Pancreas (tissue), 10 donors: ENCODE measurements around the gene UBR2. TPM values are rescaled to one million over a fixed set of nuclear protein-coding genes. Genes with fewer than 3 reads are reported as not detected.
"Not testable (repeated sequence)": the region's sequence is repeated elsewhere in the genome, so short reads cannot be mapped to it uniquely, and the experiment has no call there.

Experiments
- ATAC-seq, 4 donors: fragments of 200-7000 bp; cut with Tn5 transposase; one replicate each; pipeline versions ENCODE4 v1.8.0 to v1.9.1; 2020; ENCODE audit warnings: mild to moderate bottlenecking in 4 of 4, moderate library complexity in 4 of 4
- DNase-seq, 6 donors: peaks; one replicate each; pipeline ENCODE4 v3.0.0-alpha.2; 2020
- FAIRE-seq: peaks from 2 replicates; lab custom pipeline; 2012; peaks lifted over from hg19 to GRCh38; lab: Jason Lieb, UNC
- H3K27ac ChIP-seq, 4 donors: fragments of 200-600 bp; sonication (generic); 1 replicate in 3 of 4; 2 replicates in 1 of 4; pipeline versions ENCODE4 v1.5.0 to v1.8.0; 2020
- H3K27me3 ChIP-seq, 4 donors: fragments of 200-600 bp; one replicate each; pipeline ENCODE4 v1.8.0; 2021
- H3K36me3 ChIP-seq, 3 donors: fragments of 200-600 bp; sonication (generic) in 1 of 3; one replicate each; pipeline versions ENCODE4 v1.5.0 to v1.8.0; 2020 to 2021
- H3K4me1 ChIP-seq, 3 donors: fragments of 200-600 bp; one replicate each; pipeline ENCODE4 v1.8.0; 2021
- H3K4me3 ChIP-seq, 4 donors: fragments of 200-600 bp; sonication (generic) in 2 of 4; one replicate each; pipeline versions ENCODE4 v1.5.0 to v1.8.0; 2020 to 2021
- H3K9me3 ChIP-seq, 4 donors: fragments of 200-600 bp; one replicate each; pipeline ENCODE4 v1.8.0; 2021
- CTCF ChIP-seq, 4 donors: fragments of 200-600 bp; sonication (generic) in 3 of 4; IDR thresholded peaks; one replicate each; pipeline versions ENCODE4 v1.5.0 to v1.8.0; 2021; ENCODE audit warnings: antibody characterized with exemption in 4 of 4
- WGBS, 2 donors: extraction: QIAGEN DNeasy Blood & Tissue Kit; methylation state at CpG; one replicate each; pipeline ENCODE4 v1.1.7; 2013; 5-methylcytosine and 5-hydroxymethylcytosine counted together
- intact Hi-C, 3 donors: fragments of 100-400 bp; cut with DNase I; formaldehyde crosslinking; loops; one replicate each; pipeline versions ENCODE4 v1.11.1 to v1.14.2; 2022
- polyA plus RNA-seq, 2 donors: library from polyadenylated mRNA; stranded (reverse); fragments of 200-250 nt; gene quantifications; one replicate each; pipeline ENCODE4 v1.2.3, GENCODE V29; 2013
- total RNA-seq, 6 donors: library from RNA; stranded (reverse); fragmentation: NEBNext Ultra II Directional in 4 of 6; extraction: Animal tissue kit (Norgen Biotek cat#: 25700) in 4 of 6; gene quantifications; one replicate each; pipeline versions ENCODE4 v1.2.1 to v1.2.4, GENCODE V29; 2021 to 2023
- donor health status: healthy with polysubstance abuse.
- donor health status: DM: no; HTN: no; CAD: no; lungs with moderate emphysema.
- donor health status: DM: no; HTN: no; CAD: no.
- donor health status: control.
- donor health status: control.
- donor health status: Bipolar disorder and iron deficiency.
- donor health status: DM: yes; HTN: yes; CAD: no.
- donor health status: DM: no; HTN: no; CAD: no.
- donor health status: DM: no; HTN: no; CAD: no.
- donor health status: DM: yes; HTN: yes; CAD: no.

Gene UBR2
- total and polyA plus RNA-seq, 8 donors = 9.4 to 22.0 (median 17.9) TPM

DNA sequence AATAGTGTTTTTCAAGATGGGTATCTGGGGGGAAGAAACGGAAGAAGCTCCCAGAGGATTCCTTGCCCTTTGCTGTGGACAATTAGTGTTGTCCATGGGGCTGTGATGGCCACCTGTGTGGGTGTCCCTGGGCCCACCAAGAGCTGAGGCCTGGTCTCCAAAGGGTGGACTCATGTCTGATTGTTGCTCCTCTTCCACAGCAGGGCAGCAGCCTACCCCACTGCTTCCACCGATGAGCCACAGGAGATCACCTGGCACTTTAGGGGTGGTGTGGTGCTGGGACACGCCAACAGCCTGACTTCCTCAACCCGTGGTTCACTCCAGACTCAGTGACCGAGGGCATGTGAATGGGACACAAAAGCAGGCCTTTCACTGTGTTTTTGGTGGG lies 133.4 kb downstream of the UBR2 start:
- FAIRE-seq (no peak), DNase-seq (no peak), ATAC-seq (peak in 1 of 4 donors; percentile 8)
- H3K27ac ChIP-seq = no peak overlapping the region
- no peaks in the 10 kb centered on the region for H3K4me1 ChIP-seq
- no peak for TF ChIP-seq CTCF (IDR thresholded peaks at IDR 0.05)
- no peaks in the 10 kb centered on the region for H3K27me3 ChIP-seq
- WGBS, 2 donors = 84% methylated on average over 5 of the region's 5 CpGs
- no peaks in the 10 kb centered on the region for H3K9me3 ChIP-seq
- no peak overlapping the region for H3K4me3 ChIP-seq
- intact Hi-C loops = no loop called here
- H3K36me3 ChIP-seq = peaks cover 0 to 11% (median 0%) of the 10 kb centered on the region in 3 donors

- Histone ChIP-seq H3K27me3 (no peaks in the 10 kb centered on the region), H3K36me3 (peaks cover 0 to 1% (median 0%) of the 10 kb centered on the region in 3 donors), H3K4me1 (no peaks in the 10 kb centered on the region), H3K9me3 (no peaks in the 10 kb centered on the region), H3K27ac (no peak overlapping the region), H3K4me3 (no peak overlapping the region)
- FAIRE-seq = no peak
- TF ChIP-seq CTCF (IDR thresholded peaks at IDR 0.05) = no peak
- DNase-seq = no peak
- intact Hi-C loops = no loop called here
- 76 to 80% methylated on average over 13 of the region's 13 CpGs for WGBS, 2 donors
- ATAC-seq = no peak
Measured at GRCh38 chr6:42698217-42698616, 134.4 kb downstream of the UBR2 start.

- no peak overlapping the region for H3K4me3 ChIP-seq
- no peak overlapping the region for H3K27ac ChIP-seq
- intact Hi-C loops = no loop called here
- 41 to 86% methylated on average over 2 of the region's 2 CpGs for WGBS, 2 donors
- no peak for ATAC-seq
- FAIRE-seq = no peak
- TF ChIP-seq CTCF (IDR thresholded peaks at IDR 0.05) = no peak
- no peak for DNase-seq
- no peaks in the 10 kb centered on the region for H3K9me3 ChIP-seq
- no peaks in the 10 kb centered on the region for H3K27me3 ChIP-seq
- H3K36me3 ChIP-seq = no peaks in the 10 kb centered on the region
- H3K4me1 ChIP-seq = no peaks in the 10 kb centered on the region
Measured at GRCh38 chr6:42702200-42702599, 138.4 kb downstream of the UBR2 start.

DNA sequence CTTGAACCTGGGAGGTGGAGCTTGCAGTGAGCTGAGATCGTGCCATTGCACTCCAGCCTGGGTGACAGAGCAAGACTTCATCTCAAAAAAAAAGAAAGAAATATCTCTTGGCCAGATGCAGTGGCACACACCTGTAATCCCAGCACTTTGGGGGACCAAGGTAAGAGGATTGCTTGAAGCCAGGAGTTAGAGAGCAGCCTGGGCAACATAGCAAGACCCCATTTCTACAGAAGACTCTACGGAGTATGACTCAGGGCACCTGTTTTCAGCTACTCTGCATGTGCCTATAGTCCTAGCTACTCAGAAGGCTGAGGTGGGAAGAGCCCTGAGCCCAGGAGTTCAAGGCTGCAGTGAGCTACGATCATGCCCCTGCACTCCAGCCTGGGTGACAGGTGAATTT lies 139.0 kb downstream of the UBR2 start:
- H3K4me3 ChIP-seq, H3K9me3 ChIP-seq, H3K4me1 ChIP-seq, DNase-seq, H3K27me3 ChIP-seq, FAIRE-seq, ATAC-seq, intact Hi-C loops, H3K27ac ChIP-seq, H3K36me3 ChIP-seq: not testable (repeated sequence)
- 82 to 90% methylated on average over 3 of the region's 3 CpGs for WGBS, 2 donors

GRCh38 chr6:42704251-42704936 lies 140.6 kb downstream of the UBR2 start:
- Histone ChIP-seq H3K9me3 (no peaks in the 10 kb centered on the region), H3K27ac (peak overlapping the region in 1 of 4 donors; percentile 9), H3K4me1 (no peaks in the 10 kb centered on the region), H3K4me3 (peak overlapping the region; percentile 10 to 51 (median 32)), H3K27me3 (no peaks in the 10 kb centered on the region), H3K36me3 (no peaks in the 10 kb centered on the region)
- 42% methylated on average over 24 of the region's 24 CpGs for WGBS, 2 donors
- ATAC-seq (peak; percentile 83 to 87 (median 84)), FAIRE-seq (no peak), DNase-seq (peak; percentile 29 to 68 (median 62))
- no peak for TF ChIP-seq CTCF (IDR thresholded peaks at IDR 0.05)
- intact Hi-C loops = no loop called here
